ENCODE measurements around the gene EPB41L4B. TPM values are rescaled to one million over a fixed set of nuclear protein-coding genes. Genes with fewer than 3 reads are reported as not detected.
A peak's percentile ranks its signal among the peaks of the same experiment; 100 is the strongest.
"Not testable (repeated sequence)": the region's sequence is repeated elsewhere in the genome, so short reads cannot be mapped to it uniquely, and the experiment has no call there.

EPB41L4B gene
- total RNA-seq, 1 donor from 2014 or later = 51.4 TPM

GRCh38 chr9:109133533-109133932, 187.3 kb downstream of the EPB41L4B start:
- DNase-seq (ENCODE audit: low spot score) (no peak), ATAC-seq (no peak)

- ATAC-seq (peak; percentile 48), DNase-seq (ENCODE audit: low spot score) (no peak)
These were observed 188.3 kb downstream of the EPB41L4B start for GRCh38 chr9:109132567-109133021.

- ATAC-seq (peak; percentile 38), DNase-seq (ENCODE audit: low spot score) (no peak)
These were observed 191.2 kb downstream of the EPB41L4B start for GRCh38 chr9:109129470-109130197.

- ATAC-seq = not testable (repeated sequence)
These were observed 194.2 kb downstream of the EPB41L4B start for GRCh38 chr9:109126671-109127070.

GRCh38 chr9:109124121-109124520, 196.7 kb downstream of the EPB41L4B start:
- DNase-seq (ENCODE audit: low spot score) (no peak), ATAC-seq (no peak)

More at GRCh38 chr9:109126671-109127070, 194.2 kb downstream of the EPB41L4B start:
- DNase-seq (ENCODE audit: low spot score) = not testable (repeated sequence)

GRCh38 chr9:109122726-109123621, 197.9 kb downstream of the EPB41L4B start:
- ATAC-seq (no peak), DNase-seq (ENCODE audit: low spot score) (no peak)

Other genes with a start within 250 kb of the EPB41L4B start
- gene TMEM245, start 201.1 kb downstream of the EPB41L4B start, total RNA-seq = 33.7 TPM
- gene FRRS1L, start 153.8 kb downstream of the EPB41L4B start, total RNA-seq = 0.03 TPM
- gene PTPN3, start 177.2 kb upstream of the EPB41L4B start, total RNA-seq = 14.3 TPM

Measured in left lobe of liver (tissue), 2 donors.